GM06990 (cell line): ENCODE data around the gene FUCA2.

Experiments used
- DNase-seq: peaks from one replicate; pipeline ENCODE4 v3.0.0-alpha.2; 2011; ENCODE audit not compliant: insufficient read length; ENCODE audit errors: extremely low read depth
- H3K27me3 ChIP-seq: replicated peaks from 2 replicates; pipeline ENCODE4 v1.6.0; 2011; ENCODE audit warnings: low read length; ENCODE audit not compliant: control insufficient read depth, insufficient read depth
- H3K36me3 ChIP-seq: 2 replicates; pipeline ENCODE4 v1.5.1; 2011; ENCODE audit warnings: low read length; ENCODE audit not compliant: control insufficient read depth, insufficient read depth
- H3K4me3 ChIP-seq: replicated peaks from 2 replicates; pipeline ENCODE4 v1.5.1; 2011; ENCODE audit warnings: low read depth, mild to moderate bottlenecking, control low read depth, low read length
- TF ChIP-seq, protein P1 (sequence below): IDR thresholded peaks from 2 replicates; pipeline ENCODE4 v1.5.1; 2011; ENCODE audit warnings: low read length, control low read depth, mild to moderate bottlenecking, inconsistent platforms; ENCODE audit not compliant: insufficient read depth, poor library complexity, severe bottlenecking

Gene FUCA2, protein sequence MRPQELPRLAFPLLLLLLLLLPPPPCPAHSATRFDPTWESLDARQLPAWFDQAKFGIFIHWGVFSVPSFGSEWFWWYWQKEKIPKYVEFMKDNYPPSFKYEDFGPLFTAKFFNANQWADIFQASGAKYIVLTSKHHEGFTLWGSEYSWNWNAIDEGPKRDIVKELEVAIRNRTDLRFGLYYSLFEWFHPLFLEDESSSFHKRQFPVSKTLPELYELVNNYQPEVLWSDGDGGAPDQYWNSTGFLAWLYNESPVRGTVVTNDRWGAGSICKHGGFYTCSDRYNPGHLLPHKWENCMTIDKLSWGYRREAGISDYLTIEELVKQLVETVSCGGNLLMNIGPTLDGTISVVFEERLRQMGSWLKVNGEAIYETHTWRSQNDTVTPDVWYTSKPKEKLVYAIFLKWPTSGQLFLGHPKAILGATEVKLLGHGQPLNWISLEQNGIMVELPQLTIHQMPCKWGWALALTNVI

DNA sequence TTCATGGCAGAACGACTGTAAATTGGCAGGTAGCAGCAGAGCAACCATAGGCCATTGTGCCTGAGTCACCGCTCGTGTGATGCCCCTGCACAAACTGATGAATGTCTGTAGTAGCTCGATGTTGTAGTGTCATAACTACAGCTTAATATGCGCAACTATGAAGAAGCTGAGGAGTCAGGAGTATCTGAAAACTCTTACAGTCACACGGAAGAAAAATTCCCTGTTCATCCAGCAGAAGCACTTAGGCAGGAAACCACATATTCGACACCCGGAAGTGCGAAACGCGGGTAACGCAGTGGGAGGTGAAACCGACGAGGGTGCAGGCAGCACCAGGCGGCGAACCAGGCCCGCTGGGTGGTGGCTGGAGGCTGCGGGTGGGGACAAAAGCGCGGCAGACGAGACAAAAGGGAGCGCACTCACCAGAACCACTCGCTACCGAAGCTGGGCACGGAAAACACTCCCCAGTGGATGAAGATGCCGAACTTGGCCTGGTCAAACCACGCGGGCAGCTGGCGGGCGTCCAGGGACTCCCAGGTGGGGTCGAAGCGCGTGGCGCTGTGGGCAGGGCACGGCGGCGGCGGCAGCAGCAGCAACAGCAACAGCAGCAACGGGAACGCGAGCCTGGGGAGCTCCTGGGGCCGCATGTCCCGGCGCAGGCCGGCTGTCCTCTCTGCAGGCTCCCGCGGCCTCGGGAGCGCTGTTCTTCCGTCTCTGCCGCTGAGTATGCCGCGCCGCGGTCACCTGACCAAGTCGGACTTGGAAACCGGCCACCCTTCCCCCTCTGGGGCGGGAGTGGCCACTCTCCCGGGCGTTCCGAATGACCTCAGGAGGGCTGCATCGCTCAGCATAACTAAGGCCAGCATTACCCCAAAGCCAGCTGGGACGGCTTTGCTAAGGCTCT lies at the start of gene FUCA2:
Gene FUCA2, minus strand, starts transcription at position 730 of the 901 bp plus-strand sequence. Its CDS starts 86 bp downstream, at position 644.
- TF ChIP-seq, protein P1, sequence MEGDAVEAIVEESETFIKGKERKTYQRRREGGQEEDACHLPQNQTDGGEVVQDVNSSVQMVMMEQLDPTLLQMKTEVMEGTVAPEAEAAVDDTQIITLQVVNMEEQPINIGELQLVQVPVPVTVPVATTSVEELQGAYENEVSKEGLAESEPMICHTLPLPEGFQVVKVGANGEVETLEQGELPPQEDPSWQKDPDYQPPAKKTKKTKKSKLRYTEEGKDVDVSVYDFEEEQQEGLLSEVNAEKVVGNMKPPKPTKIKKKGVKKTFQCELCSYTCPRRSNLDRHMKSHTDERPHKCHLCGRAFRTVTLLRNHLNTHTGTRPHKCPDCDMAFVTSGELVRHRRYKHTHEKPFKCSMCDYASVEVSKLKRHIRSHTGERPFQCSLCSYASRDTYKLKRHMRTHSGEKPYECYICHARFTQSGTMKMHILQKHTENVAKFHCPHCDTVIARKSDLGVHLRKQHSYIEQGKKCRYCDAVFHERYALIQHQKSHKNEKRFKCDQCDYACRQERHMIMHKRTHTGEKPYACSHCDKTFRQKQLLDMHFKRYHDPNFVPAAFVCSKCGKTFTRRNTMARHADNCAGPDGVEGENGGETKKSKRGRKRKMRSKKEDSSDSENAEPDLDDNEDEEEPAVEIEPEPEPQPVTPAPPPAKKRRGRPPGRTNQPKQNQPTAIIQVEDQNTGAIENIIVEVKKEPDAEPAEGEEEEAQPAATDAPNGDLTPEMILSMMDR: peak; percentile 3
- Histone ChIP-seq H3K4me3 (peak within 1 kb of the TSS; percentile 79), H3K27me3 (no peaks in the 10 kb centered on the region), H3K36me3 (no peaks in the 10 kb centered on the region; the same call in 1 of the 2 replicates)
- peak; percentile 76 for DNase-seq

DNA sequence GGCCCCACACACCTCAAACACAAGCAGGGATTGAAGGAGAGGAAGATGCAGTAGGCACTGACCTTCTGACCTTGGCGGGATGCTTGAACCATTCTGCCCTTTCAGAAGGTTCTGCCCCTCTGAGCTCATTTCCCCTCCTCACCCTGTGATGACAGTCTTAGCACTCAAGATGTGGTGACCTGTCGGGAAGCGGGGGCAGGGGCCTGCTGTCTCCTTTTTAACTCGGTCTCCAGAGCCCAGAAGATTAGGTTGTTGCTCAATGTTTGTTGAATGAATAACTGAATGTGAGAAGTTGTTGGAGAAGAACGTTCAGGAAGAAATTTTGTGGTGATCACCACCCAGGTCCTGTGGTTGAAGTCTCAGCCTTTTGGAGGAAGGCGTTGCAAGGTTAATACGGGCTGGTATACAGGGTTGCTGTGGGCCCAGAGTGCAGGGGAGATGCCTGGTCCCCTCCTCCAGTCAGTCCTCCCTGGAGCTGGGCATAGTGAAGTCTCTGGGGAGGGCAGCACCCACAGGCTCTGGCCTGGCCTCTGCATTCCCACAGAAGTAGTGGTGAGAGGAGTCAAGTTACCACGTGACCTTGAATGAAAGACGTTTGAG lies 49.7 kb upstream of the FUCA2 start:
- TF ChIP-seq, protein P1: no peak

DNA sequence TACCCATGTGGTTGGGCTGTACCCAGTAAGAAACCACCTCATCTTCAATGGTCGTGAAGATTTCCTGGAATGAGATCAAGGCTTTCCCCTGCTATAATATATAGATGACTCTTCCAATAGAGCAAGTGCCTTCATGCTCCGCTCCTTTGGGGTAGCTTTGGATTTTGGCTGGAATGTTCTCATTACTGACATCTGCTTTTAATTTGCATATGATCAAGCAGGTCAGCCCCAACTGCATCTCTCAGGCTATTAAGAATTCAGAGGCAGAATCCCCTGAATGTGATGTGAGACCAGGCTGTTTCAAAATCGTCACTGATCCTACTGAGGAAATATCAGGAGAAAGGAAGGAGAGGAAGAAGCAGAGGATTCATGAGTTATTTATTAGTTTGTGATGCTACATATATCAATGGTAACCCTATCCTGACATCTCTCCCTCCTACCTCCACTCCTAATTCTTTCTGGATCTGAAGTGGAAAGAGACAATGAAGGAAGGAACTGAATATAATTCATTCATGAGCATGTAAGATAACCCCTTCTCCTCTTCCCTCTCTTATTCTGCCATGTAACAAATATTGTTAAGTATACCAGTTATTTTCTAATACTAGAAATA lies 47.6 kb upstream of the FUCA2 start:
- Histone ChIP-seq H3K27me3 (no peaks in the 10 kb centered on the region), H3K36me3 (no peaks in the 10 kb centered on the region), H3K4me3 (no peak overlapping the region)
- DNase-seq: no peak
- TF ChIP-seq, protein P1: no peak

More for the DNA sequence above, 49.7 kb upstream of the FUCA2 start:
- Histone ChIP-seq H3K4me3 (no peak overlapping the region), H3K36me3 (no peaks in the 10 kb centered on the region), H3K27me3 (no peaks in the 10 kb centered on the region)
- no peak for DNase-seq

DNA sequence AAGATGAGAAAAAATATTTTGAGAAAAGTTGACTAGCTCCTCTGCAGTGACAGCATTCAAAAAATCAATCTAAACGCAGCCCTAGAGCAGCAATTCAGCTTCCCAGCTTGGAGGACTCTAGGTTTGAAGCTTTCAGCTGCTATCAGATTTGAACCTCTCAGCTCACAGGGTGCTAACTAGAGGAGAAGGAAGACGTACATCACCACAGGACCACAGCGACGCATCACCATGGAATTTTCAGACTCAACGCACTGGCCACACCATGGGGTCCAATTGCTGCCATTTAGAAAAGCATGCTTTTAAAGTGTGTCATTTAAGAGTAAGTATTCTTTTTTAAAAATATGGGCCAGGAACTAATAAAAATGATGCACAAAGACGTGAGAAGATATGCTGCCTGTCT lies 45.0 kb upstream of the FUCA2 start:
- TF ChIP-seq, protein P1: no peak
- DNase-seq: no peak
- Histone ChIP-seq H3K36me3 (no peaks in the 10 kb centered on the region), H3K4me3 (no peak overlapping the region), H3K27me3 (no peaks in the 10 kb centered on the region)

DNA sequence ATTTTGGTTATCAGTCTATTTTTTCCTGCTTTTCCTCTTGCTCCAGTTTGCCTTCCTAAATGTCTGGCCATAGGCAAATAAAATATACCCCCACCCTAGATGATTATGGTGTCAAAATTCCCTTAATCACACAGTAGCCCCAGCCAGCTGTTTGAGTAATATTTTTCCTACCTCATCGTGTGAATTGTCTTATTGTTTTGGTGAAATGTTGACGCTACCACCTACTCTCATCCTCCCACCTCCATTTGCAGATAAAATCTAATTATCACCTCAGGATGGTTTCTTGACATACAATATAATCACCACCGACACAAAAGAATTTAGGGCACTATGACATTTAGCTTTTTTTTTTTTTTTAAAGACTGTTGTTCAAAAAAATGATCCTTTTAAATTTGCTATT lies 44.1 kb upstream of the FUCA2 start:
- no peak for DNase-seq
- H3K4me3 ChIP-seq: no peak overlapping the region
- H3K27me3 ChIP-seq: no peaks in the 10 kb centered on the region
- H3K36me3 ChIP-seq: no peaks in the 10 kb centered on the region
- TF ChIP-seq, protein P1: no peak
